Kidney tubule cell (primary cell): ENCODE results near the gene PRRT4.
A peak's percentile ranks its signal among the peaks of the same experiment; 100 is the strongest.

Source experiments
- DNase-seq: peaks from one replicate; pipeline ENCODE4 v3.0.0-alpha.2; 2018; ENCODE audit warnings: low spot score

The PRRT4 gene

GRCh38 chr7:128344431-128344774, 17.1 kb downstream of the PRRT4 start:
- no peak for DNase-seq

DNA sequence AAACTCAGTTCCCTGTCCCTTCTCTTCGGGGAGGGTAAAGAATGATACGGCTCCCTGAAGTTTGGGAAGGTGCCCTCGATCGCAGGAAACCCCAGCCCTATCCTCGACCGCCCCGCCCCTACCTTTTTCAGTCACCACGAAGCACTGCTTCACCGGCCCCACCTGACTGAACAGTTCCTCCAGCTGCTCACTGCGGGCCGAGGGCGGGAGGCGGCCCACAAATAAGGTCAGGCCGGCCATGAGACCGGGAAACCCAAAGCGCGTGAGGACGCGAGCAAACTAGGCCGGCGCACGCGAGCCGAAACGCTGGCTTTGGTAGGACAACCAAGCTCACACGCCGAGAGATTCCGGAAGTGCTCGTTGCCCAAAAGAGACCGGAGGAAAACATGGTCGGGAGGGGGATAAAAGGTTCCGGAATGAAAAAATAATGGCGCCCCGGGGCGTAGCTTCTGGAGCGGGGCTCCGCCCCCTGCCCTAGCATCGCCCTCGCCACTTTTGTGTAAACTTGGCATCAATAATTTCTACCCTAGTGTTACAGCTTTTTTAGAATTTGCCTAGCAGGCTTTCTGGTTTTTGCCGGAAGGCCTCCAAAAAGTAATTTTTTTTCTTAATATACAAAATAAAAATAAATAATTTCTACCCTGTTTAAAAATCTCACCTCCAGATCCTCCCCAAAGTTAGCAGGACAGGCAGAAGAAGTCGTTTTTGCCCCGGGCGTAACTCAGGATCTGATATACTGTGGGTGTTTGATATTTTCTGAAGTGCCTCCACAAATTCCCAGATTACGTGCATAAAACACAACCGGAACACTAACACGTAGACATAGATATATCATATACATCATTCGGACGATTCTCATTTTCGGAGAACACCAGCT, 17.7 kb downstream of the PRRT4 start, which contains the start of gene RBM28:
Gene RBM28 (minus strand): TSS at position 355 of the 877 bp plus-strand sequence. CDS start 115 bp downstream, at position 240.
- DNase-seq, result peak; percentile 92

GRCh38 chr7:128341733-128342132, 19.8 kb downstream of the PRRT4 start:
- DNase-seq, result no peak

DNA sequence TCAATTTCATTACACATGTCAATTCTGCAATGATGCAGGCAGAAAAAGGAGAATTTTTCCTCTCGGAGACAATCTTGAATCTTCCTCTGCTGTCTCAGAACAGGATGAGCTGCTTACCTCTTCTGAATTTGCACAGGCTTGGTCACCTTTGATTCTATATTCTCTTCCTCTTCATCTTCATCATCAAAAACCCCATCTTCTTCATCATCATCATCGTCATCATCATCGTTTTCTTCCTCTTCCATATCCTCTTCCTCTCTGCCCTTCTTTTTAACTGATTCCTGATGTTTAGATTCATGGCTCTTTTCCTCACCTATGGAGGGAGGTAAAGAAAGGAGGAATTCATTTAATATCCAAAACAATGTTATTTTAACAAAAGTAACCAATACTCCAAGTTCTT, 25.8 kb downstream of the PRRT4 start:
- no peak for DNase-seq

GRCh38 chr7:128324368-128324680, 37.2 kb downstream of the PRRT4 start:
- DNase-seq, result no peak

GRCh38 chr7:128323459-128324367, 37.8 kb downstream of the PRRT4 start:
- DNase-seq, result no peak

GRCh38 chr7:128323040-128323439, 38.5 kb downstream of the PRRT4 start:
- DNase-seq, result no peak

GRCh38 chr7:128322040-128322643, 39.3 kb downstream of the PRRT4 start:
- DNase-seq, result peak; percentile 38

- no peak for DNase-seq
These were observed 40.5 kb downstream of the PRRT4 start for GRCh38 chr7:128321044-128321422.

DNA sequence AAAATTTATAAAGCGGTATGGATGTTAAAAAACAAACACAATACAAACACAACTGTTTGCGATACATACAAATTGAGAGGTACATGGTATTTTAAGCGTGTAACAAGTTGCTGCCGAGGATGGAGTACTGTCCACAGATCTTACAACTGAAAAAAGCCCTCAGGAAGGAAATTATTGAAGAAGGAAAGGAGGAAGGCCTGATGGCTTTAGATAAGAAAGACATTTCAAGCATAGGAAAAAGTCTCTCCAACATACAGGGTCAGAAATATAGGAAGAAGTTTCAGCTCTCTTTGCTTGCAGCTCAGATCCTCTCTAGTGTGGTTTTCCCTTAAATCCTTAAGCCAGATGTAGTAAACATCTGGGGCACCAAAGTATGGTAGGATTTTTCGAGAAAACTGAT, 42.8 kb downstream of the PRRT4 start:
- no peak for DNase-seq

GRCh38 chr7:128311013-128311412, 50.5 kb downstream of the PRRT4 start:
- DNase-seq, result peak; percentile 12

DNA sequence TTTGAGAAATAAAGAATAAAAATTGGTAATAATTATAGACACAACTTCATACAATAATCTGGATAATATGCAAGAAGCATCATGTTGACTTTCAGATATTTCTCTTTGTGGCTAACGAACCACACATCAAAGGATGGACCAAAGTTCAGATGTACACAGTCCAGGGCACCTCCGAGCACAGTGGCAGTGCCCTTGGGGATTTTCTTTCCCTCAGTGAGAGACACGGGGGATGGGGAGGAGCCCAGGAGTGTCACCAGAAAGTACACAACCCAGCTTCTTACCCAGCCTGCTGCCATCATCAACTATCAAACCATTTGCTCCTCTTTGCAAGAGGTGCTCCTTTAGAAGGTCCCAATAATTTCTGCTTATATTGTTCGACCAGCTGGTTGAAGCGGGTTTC, 51.0 kb downstream of the PRRT4 start:
- no peak for DNase-seq

DNA sequence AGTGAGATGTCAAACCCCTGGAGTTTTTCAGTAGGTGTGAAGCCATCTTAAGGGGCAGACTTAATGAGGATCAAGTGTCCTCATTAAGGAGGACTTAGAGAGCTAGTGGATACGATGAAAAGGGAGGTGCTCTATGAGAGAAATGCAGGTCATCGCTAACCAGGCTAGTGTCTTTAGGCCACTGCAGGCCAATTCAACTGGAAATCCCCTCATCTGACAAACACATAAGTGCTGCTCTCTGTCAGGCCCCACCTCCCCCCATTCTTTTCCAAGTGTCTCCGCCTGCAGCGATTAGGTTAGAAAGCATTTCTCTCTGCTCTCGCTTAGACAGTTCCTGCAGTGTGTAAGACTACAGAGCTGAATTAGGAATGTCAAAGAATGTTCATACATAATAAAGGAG, 51.5 kb downstream of the PRRT4 start:
- no peak for DNase-seq

GRCh38 chr7:128309124-128309523, 52.4 kb downstream of the PRRT4 start:
- DNase-seq, result no peak

GRCh38 chr7:128307061-128307460, 54.4 kb downstream of the PRRT4 start:
- no peak for DNase-seq

DNA sequence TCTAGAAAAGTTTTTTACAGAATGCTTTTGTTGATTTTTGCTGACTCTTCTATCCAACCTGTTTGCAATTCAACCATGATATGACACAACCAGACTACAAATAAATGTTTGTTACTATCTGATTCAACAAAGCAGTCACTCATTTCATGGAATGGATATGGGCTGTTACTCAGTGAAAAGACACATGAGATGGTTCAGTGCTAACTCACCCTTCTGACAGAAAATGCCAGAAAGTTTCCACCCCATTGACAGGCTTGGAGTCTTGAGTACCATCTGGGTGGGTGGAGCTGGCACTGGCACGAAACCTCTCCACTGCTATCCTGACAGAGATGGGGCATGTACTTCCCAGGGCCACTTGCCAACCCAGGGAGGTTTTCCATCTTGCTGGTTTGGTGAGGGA, 57.3 kb downstream of the PRRT4 start:
- peak; percentile 26 for DNase-seq

- DNase-seq, result no peak
These were observed 57.8 kb downstream of the PRRT4 start for GRCh38 chr7:128303643-128304042.

GRCh38 chr7:128303133-128303532, 58.4 kb downstream of the PRRT4 start:
- no peak for DNase-seq

DNA sequence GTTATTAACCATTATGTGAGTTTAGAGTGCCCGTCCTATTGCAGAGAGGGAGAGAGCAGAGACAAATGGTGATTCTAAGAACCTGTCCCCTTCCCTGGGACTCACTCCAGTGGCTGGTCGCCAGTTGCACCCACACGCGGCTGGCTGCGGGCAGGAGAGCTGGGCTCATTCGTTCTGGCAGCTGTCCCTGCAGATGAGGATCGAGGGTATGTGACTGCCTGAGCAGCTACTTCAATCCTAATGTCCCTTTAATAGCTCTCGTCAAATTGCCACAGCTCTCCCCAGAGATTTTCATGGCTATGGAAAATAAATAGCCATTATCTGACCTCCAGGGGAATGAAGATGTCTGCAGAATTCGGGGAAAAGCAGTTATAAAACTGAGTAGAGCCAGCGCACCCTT, 59.4 kb downstream of the PRRT4 start:
- no peak for DNase-seq
